IMR-90 (cell line): ENCODE data around the gene RMI2. TPM values are rescaled to one million over a fixed set of nuclear protein-coding genes. Genes with fewer than 3 reads are reported as not detected.

Source experiments
- ATAC-seq: fragments of 200-7000 bp; cut with Tn5 transposase; 2 replicates; pipeline ENCODE4 v1.9.1; 2020; ENCODE audit warnings: low read depth, mild to moderate bottlenecking, moderate library complexity
- BruUV-seq: library from RNA; stranded (reverse); fragments of 400-500 nt; replicated peaks from 2 replicates; lab custom pipeline; 2021; lab: Mats Ljungman, UMichigan
- CTCF ChIA-PET: fragments of 300-600 bp; formaldehyde crosslinking; extraction: SDS; loops from one replicate; lab custom pipeline; 2021; ENCODE audit warnings: antibody characterized with exemption; lab: Yijun Ruan, JAX
- POLR2A ChIA-PET: fragments of 300-600 bp; sonication (Branson Sonifier 250); formaldehyde crosslinking; loops from one replicate; lab custom pipeline; 2022; ENCODE audit warnings: antibody characterized with exemption; ENCODE audit not compliant: unreplicated experiment; lab: Charles Lee
- DNase-seq: peaks from one replicate; pipeline ENCODE4 v3.0.0; 2013
- H2AFZ ChIP-seq: replicated peaks from 2 replicates; pipeline ENCODE3; 2013; ENCODE audit warnings: low read length, mild to moderate bottlenecking; ENCODE audit not compliant: poor library complexity
- H2AK5ac ChIP-seq: 2 replicates; pipeline ENCODE4 v1.6.1; 2013; ENCODE audit warnings: low read depth, low read length, inconsistent platforms
- H2AK9ac ChIP-seq: replicated peaks from 2 replicates; pipeline ENCODE3; 2013; ENCODE audit warnings: mild to moderate bottlenecking, low read depth, low read length, moderate library complexity; ENCODE audit not compliant: poor library complexity
- H2BK120ac ChIP-seq: 2 replicates; pipeline ENCODE4 v1.6.1; 2013; ENCODE audit warnings: low read depth, low read length, inconsistent platforms
- H2BK15ac ChIP-seq: 3 replicates; pipeline ENCODE4 v1.6.1; 2013; ENCODE audit warnings: low read depth, low read length, inconsistent platforms
- H2BK20ac ChIP-seq: 2 replicates; pipeline ENCODE4 v1.6.1; 2013; ENCODE audit warnings: low read depth, mild to moderate bottlenecking, inconsistent platforms, low read length, moderate library complexity
- H2BK5ac ChIP-seq: 2 replicates; pipeline ENCODE4 v1.6.1; 2013; ENCODE audit warnings: mild to moderate bottlenecking, low read depth, low read length, inconsistent platforms; ENCODE audit not compliant: poor library complexity, severe bottlenecking
- H3K14ac ChIP-seq: replicated peaks from 2 replicates; pipeline ENCODE4 v1.6.1; 2013; ENCODE audit warnings: low read depth, low read length, inconsistent platforms
- H3K18ac ChIP-seq: 2 replicates; pipeline ENCODE4 v1.6.1; 2013; ENCODE audit warnings: low read depth, low read length, control low read depth
- H3K23ac ChIP-seq: 2 replicates; pipeline ENCODE4 v1.6.1; 2013; ENCODE audit warnings: low read depth, low read length, inconsistent platforms
- H3K27ac ChIP-seq: 2 replicates; pipeline ENCODE4 v1.5.1; 2013; ENCODE audit warnings: mild to moderate bottlenecking, control low read depth, low read length; ENCODE audit not compliant: insufficient read depth
- H3K27me3 ChIP-seq: 2 replicates; pipeline ENCODE4 v1.6.1; 2013; ENCODE audit warnings: low read length; ENCODE audit not compliant: control insufficient read depth, insufficient read depth
- H3K36me3 ChIP-seq: 2 replicates; pipeline ENCODE4 v1.6.1; 2013; ENCODE audit warnings: low read length, mixed read lengths; ENCODE audit not compliant: control insufficient read depth, insufficient read depth
- H3K4ac ChIP-seq: 2 replicates; pipeline ENCODE4 v1.6.1; 2013; ENCODE audit warnings: low read depth, low read length, inconsistent platforms
- H3K4me1 ChIP-seq: 2 replicates; pipeline ENCODE4 v1.6.1; 2013; ENCODE audit warnings: low read length, mixed read lengths; ENCODE audit not compliant: control insufficient read depth, insufficient read depth
- H3K4me2 ChIP-seq: 2 replicates; pipeline ENCODE4 v1.6.1; 2013; ENCODE audit warnings: low read depth, mild to moderate bottlenecking, control low read depth, low read length, moderate library complexity
- H3K4me3 ChIP-seq: 2 replicates; pipeline ENCODE4 v1.5.1; 2013; ENCODE audit warnings: low read depth, mild to moderate bottlenecking, control low read depth, low read length, moderate library complexity; ENCODE audit not compliant: insufficient read depth
- H3K56ac ChIP-seq: 2 replicates; pipeline ENCODE4 v1.6.1; 2013; ENCODE audit warnings: low read length, inconsistent platforms; ENCODE audit not compliant: insufficient read depth; ENCODE audit errors: extremely low read depth
- H3K79me1 ChIP-seq, 2 experiments: 2 replicates each; pipeline ENCODE4 v1.6.1; 2013; ENCODE audit warnings: low read length in 2 of 2, inconsistent platforms in 1 of 2, low read depth in 1 of 2
- H3K9ac ChIP-seq: 2 replicates; pipeline ENCODE4 v1.6.1; 2013; ENCODE audit warnings: low read depth, low read length, control low read depth
- H3K9me1 ChIP-seq: 2 replicates; pipeline ENCODE4 v1.6.1; 2013; ENCODE audit warnings: low read length, inconsistent platforms; ENCODE audit not compliant: insufficient read depth
- H3K9me3 ChIP-seq: 2 replicates; pipeline ENCODE4 v1.6.1; 2013; ENCODE audit warnings: low read length; ENCODE audit not compliant: control insufficient read depth, insufficient read depth
- H4K20me1 ChIP-seq: 2 replicates; pipeline ENCODE4 v1.6.1; 2013; ENCODE audit warnings: low read length, inconsistent platforms; ENCODE audit not compliant: insufficient read depth
- H4K5ac ChIP-seq: 2 replicates; pipeline ENCODE4 v1.6.1; 2013; ENCODE audit warnings: mild to moderate bottlenecking, low read depth, low read length, control low read depth
- H4K8ac ChIP-seq, 2 experiments: 2 replicates each; pipeline ENCODE4 v1.6.1; 2013; ENCODE audit warnings: low read depth in 2 of 2, low read length in 2 of 2, control low read depth in 1 of 2, inconsistent platforms in 1 of 2
- H4K91ac ChIP-seq: 2 replicates; pipeline ENCODE4 v1.6.1; 2013; ENCODE audit warnings: low read depth, low read length, inconsistent platforms; ENCODE audit not compliant: insufficient read depth
- BHLHE40 ChIP-seq: fragments of 150-350 bp; IDR thresholded peaks from 2 replicates; pipeline ENCODE4 v1.6.1; 2016; ENCODE audit warnings: mild to moderate bottlenecking, low read depth, low read length
- CEBPB ChIP-seq: IDR thresholded peaks from 2 replicates; pipeline ENCODE4 v1.6.1; 2012; ENCODE audit warnings: low read depth, low read length, improper control_type of control experiment
- CHD1 ChIP-seq: IDR thresholded peaks from 2 replicates; pipeline ENCODE4 v1.6.1; 2012; ENCODE audit warnings: low read depth, low read length, improper control_type of control experiment
- ELK1 ChIP-seq: fragments of 150-350 bp; IDR thresholded peaks from 2 replicates; pipeline ENCODE4 v1.6.1; 2016; ENCODE audit warnings: low read depth, mild to moderate bottlenecking, low read length, moderate library complexity, borderline replicate concordance
- FOS ChIP-seq: fragments of 150-350 bp; IDR thresholded peaks from 2 replicates; pipeline ENCODE4 v1.6.1; 2016; ENCODE audit warnings: low read depth, low read length
- MAFK ChIP-seq: IDR thresholded peaks from 2 replicates; pipeline ENCODE4 v1.6.1; 2012; ENCODE audit warnings: low read depth, low read length, improper control_type of control experiment
- MAZ ChIP-seq: IDR thresholded peaks from 2 replicates; pipeline ENCODE4 v1.6.1; 2012; ENCODE audit warnings: low read depth, mild to moderate bottlenecking, low read length, improper control_type of control experiment, moderate library complexity, borderline replicate concordance
- MXI1 ChIP-seq: IDR thresholded peaks from 2 replicates; pipeline ENCODE4 v1.6.1; 2012; ENCODE audit warnings: low read depth, mild to moderate bottlenecking, low read length, moderate library complexity, borderline replicate concordance
- NFE2L2 ChIP-seq: fragments of 150-350 bp; IDR thresholded peaks from 2 replicates; pipeline ENCODE4 v1.6.1; 2016; ENCODE audit warnings: low read depth, mild to moderate bottlenecking, low read length
- POLR2A ChIP-seq: IDR thresholded peaks from 2 replicates; pipeline ENCODE4 v1.6.1; 2012; ENCODE audit warnings: mild to moderate bottlenecking, low read depth, low read length
- RAD21 ChIP-seq: IDR thresholded peaks from 2 replicates; pipeline ENCODE4 v1.6.1; 2012; ENCODE audit warnings: low read length, improper control_type of control experiment
- RCOR1 ChIP-seq: IDR thresholded peaks from 2 replicates; pipeline ENCODE4 v1.6.1; 2012; ENCODE audit warnings: mild to moderate bottlenecking, low read length, improper control_type of control experiment; ENCODE audit not compliant: insufficient replicate concordance
- RFX5 ChIP-seq: IDR thresholded peaks from 2 replicates; pipeline ENCODE4 v1.8.0; 2012; ENCODE audit warnings: low read depth, mild to moderate bottlenecking, low read length, moderate library complexity
- SMC3 ChIP-seq: fragments of 150-350 bp; IDR thresholded peaks from 2 replicates; pipeline ENCODE4 v1.6.1; 2016; ENCODE audit warnings: low read depth, mild to moderate bottlenecking, antibody characterized with exemption, low read length, moderate library complexity
- WGBS, 2 experiments: methylation state at CpG; one replicate each; pipeline versions ENCODE4 v1.1.5 to v1.1.7; 2013; ENCODE audit warnings: missing lambda C conversion rate in 2 of 2; ENCODE audit not compliant: insufficient read length in 1 of 2; ENCODE audit errors: extremely low coverage in 2 of 2; 5-methylcytosine and 5-hydroxymethylcytosine counted together
- dilution Hi-C: fragments of 300-500 bp; cut with HindIII; formaldehyde crosslinking; loops from one replicate; pipeline ENCODE4 v1.14.3; 2018; ENCODE audit warnings: low sequenced_read_pairs; ENCODE audit not compliant: unreplicated experiment
- in situ Hi-C: fragments of 300-500 bp; cut with MboI; formaldehyde crosslinking; loops from 3 replicates; pipeline ENCODE4 v1.14.3; 2019; ENCODE audit warnings: low sequenced_read_pairs, inconsistent platforms, mixed read lengths
- intact Hi-C: fragments of 100-400 bp; cut with micrococcal nuclease; formaldehyde crosslinking; loops from 2 replicates; pipeline ENCODE4 v1.10.0; 2022
- polyA plus RNA-seq, 3 experiments: library from polyadenylated mRNA; depleted of rRNA; stranded (reverse); fragments of >200 nt; gene quantifications; 2 replicates each; pipeline ENCODE4 v1.2.3, GENCODE V29; 2012; ENCODE audit warnings: low replicate concordance in 1 of 3
- total RNA-seq: library from RNA; depleted of rRNA; stranded (reverse); fragments of >200 nt; gene quantifications from 2 replicates; pipeline ENCODE4 v1.2.3, GENCODE V29; 2012
- TF ChIP-seq, protein P1 (sequence below): conservative IDR thresholded peaks from 2 replicates; pipeline ENCODE4 v1.5.1; 2012; ENCODE audit warnings: mild to moderate bottlenecking, low read depth, low read length, improper control_type of control experiment
- TF ChIP-seq, protein P2 (sequence below): fragments of 150-350 bp; IDR thresholded peaks from 2 replicates; pipeline ENCODE4 v1.6.1; 2017; ENCODE audit warnings: mild to moderate bottlenecking, antibody characterized with exemption, low read length, low read depth

Gene RMI2
- total and polyA plus RNA-seq, 2 of the 4 experiments (the other 2 are of a cell fraction), result 3.2 to 5.6 TPM

- H3K14ac ChIP-seq, result no peak overlapping the region
- no peak overlapping the region for H3K4ac ChIP-seq
- peak overlapping the region; percentile 83 for H2AK5ac ChIP-seq
- dilution Hi-C loops (no loop called here), intact Hi-C loops (no loop called here), in situ Hi-C loops (no loop called here)
- peaks cover 8% of the 10 kb centered on the region for H3K4me1 ChIP-seq
- ChIA-PET CTCF (no interaction called here), POLR2A (no interaction called here)
- H2AFZ ChIP-seq, result peak overlapping the region; percentile 67
- no peak overlapping the region for H4K91ac ChIP-seq
- peak overlapping the region; percentile 81 for H2AK9ac ChIP-seq
- H4K5ac ChIP-seq, result no peak overlapping the region
- H2BK120ac ChIP-seq, result no peak overlapping the region
- no peak overlapping the region for H3K4me2 ChIP-seq
- no peak overlapping the region for H3K27ac ChIP-seq
- no peak overlapping the region for H3K56ac ChIP-seq
- BruUV-seq, result no TSS peak
- H3K9me3 ChIP-seq, result 0 out of 2 replicates have a peak, but pooled peaks cover 2% of the 10 kb centered on the region
- 80% methylated on average over 3 of the region's 8 CpGs; no CpG with 5 or more reads in 1 of the 2 experiments for WGBS, 2 experiments
- no peaks in the 10 kb centered on the region for H3K36me3 ChIP-seq
- no peak overlapping the region for H2BK5ac ChIP-seq
- H2BK20ac ChIP-seq, result no peak overlapping the region
- no peak overlapping the region; the same call in 1 of the 2 replicates for H3K18ac ChIP-seq
- no peak overlapping the region for H3K9ac ChIP-seq
- ATAC-seq, result no peak
- DNase-seq, result peak; percentile 64
- no peaks in the 10 kb centered on the region; the same call in 1 of the 2 replicates for H3K9me1 ChIP-seq
- no peak overlapping the region for H3K23ac ChIP-seq
- no peaks in the 10 kb centered on the region for H4K20me1 ChIP-seq
- H3K79me1 ChIP-seq, result no peaks in the 10 kb centered on the region
- no peaks in the 10 kb centered on the region for H3K27me3 ChIP-seq
- H3K4me3 ChIP-seq, result no peak overlapping the region
- H4K8ac ChIP-seq, result no peak overlapping the region
- 0 out of 3 replicates have a peak overlapping the region, but pooled peaks have one; percentile 7 for H2BK15ac ChIP-seq
- TF ChIP-seq RAD21 (no peak), MAFK (no peak), NFE2L2 (no peak), FOS (no peak), RCOR1 (no peak), RFX5 (no peak), SMC3 (no peak), MAZ (no peak), POLR2A (no peak), MXI1 (no peak), ELK1 (no peak), CEBPB (no peak), CHD1 (no peak), BHLHE40 (no peak)
- TF ChIP-seq, protein P1, sequence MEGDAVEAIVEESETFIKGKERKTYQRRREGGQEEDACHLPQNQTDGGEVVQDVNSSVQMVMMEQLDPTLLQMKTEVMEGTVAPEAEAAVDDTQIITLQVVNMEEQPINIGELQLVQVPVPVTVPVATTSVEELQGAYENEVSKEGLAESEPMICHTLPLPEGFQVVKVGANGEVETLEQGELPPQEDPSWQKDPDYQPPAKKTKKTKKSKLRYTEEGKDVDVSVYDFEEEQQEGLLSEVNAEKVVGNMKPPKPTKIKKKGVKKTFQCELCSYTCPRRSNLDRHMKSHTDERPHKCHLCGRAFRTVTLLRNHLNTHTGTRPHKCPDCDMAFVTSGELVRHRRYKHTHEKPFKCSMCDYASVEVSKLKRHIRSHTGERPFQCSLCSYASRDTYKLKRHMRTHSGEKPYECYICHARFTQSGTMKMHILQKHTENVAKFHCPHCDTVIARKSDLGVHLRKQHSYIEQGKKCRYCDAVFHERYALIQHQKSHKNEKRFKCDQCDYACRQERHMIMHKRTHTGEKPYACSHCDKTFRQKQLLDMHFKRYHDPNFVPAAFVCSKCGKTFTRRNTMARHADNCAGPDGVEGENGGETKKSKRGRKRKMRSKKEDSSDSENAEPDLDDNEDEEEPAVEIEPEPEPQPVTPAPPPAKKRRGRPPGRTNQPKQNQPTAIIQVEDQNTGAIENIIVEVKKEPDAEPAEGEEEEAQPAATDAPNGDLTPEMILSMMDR, result no peak
- TF ChIP-seq, protein P2, sequence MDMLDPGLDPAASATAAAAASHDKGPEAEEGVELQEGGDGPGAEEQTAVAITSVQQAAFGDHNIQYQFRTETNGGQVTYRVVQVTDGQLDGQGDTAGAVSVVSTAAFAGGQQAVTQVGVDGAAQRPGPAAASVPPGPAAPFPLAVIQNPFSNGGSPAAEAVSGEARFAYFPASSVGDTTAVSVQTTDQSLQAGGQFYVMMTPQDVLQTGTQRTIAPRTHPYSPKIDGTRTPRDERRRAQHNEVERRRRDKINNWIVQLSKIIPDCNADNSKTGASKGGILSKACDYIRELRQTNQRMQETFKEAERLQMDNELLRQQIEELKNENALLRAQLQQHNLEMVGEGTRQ, result no peak
Observed at GRCh38 chr16:11333702-11334101, 11.6 kb upstream of the RMI2 start.
